Measurements from ENCODE around the gene NMT2.
A peak's percentile ranks its signal among the peaks of the same experiment; 100 is the strongest.

Gene NMT2

DNA sequence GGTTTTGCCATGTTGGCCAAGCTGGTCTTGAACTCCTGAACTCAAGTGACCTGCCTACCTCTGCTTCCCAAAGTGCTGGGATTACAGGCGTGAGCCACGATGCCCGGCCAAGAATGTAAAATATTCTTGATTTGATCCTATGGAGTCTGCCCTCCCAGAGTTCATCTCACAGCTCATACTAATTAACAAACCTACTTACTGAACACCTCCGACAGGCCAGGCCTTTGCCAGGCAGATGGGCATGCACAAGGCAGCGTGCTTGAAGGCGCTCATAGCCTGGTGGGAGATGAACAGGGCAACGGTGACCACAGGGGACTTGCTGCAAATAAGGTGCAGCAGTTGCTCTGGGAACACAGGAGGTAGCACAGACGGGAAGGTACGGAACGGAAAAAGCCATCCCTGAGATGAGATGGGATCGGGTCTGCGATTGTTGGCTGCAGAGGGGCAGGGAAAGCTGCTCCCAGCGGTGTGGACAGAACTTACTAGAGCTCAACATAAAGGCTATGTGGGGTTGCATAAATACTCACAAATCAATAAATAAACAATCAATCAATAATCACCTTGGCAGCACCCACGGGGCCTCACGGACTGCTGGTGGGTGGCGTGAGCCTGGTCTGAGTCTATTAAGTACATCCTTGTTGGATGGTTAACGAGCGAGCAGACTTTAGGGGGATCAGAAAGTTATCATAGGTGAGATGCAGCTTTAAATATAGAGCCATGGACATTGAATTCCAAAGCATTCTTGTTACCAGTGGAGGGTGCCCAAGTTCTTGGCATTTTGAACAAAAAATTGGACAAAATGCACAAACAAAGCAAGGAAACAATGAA is 84.6 kb downstream of the NMT2 start:
- no peak for TF ChIP-seq CTCF (IDR thresholded peaks at IDR 0.05; ENCODE audit: insufficient read depth, low read depth, low read length, missing control alignments)
- no peak for DNase-seq (ENCODE audit: low read depth)
- H3K4me3 ChIP-seq (ENCODE audit: low read depth, low read length), result no peak overlapping the region

DNA sequence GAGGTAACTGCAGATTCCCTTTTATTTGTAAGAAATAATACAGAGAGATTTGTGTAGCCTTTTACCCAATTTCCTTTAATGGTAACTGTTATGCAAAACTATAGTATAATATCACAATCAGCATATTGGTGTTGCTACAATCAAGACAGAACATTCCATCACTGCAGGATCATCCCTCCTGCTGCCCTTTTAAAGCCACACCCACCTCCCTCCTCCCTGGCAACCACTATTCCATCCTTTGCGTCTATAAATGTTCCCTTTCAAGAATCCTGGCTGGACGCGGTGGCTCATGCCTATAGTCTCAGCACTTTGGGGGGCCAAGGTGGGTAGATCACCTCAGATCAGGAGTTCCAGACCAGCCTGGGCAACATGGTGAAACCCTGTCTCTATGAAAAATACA is 93.1 kb downstream of the NMT2 start:
- no peak for TF ChIP-seq CTCF (IDR thresholded peaks at IDR 0.05; ENCODE audit: insufficient read depth, low read depth, low read length, missing control alignments)
- H3K4me3 ChIP-seq (ENCODE audit: low read depth, low read length), result no peak overlapping the region
- DNase-seq (ENCODE audit: low read depth), result no peak

DNA sequence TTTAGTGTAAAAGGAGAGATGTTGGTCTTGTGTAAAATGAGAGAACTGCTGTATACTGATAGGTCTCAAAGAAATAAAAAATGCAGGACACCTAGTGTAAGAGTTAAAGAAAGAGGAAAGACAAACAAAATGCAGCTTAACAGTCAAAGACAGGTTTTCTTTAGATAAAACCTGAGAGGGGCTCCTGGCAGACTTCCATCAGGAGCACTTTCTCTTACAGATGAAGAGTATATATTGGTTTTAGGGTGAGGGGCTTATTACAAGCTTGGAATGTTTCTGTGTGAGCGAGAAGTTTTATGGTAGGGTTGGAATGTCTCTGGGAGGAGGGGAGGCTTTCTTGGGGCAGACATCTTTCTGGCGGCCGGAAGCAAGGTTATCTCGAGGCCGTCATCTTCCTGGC is 96.1 kb downstream of the NMT2 start:
- no peak for TF ChIP-seq CTCF (IDR thresholded peaks at IDR 0.05; ENCODE audit: insufficient read depth, low read depth, low read length, missing control alignments)
- H3K4me3 ChIP-seq (ENCODE audit: low read depth, low read length), result no peak overlapping the region
- no peak for DNase-seq (ENCODE audit: low read depth)

DNA sequence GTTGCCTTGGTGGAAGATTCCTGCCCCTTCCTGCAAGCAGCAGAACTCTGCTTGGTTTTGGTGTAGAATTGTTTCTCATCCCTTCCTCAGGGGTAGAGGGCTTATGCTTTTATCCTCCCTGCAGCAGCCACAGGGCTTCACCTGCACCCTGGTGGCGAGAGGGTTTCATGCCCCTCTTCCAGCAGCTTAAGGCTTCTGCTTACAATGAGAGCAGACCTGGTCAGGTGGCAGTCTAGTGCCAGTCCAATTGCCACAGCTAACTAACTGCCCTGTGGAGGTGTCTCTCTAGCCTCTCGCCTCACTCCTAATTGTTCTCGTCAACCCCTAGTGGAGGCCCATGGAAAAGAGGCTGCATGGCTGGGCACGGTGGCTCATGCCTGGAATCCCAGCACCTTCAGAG is 99.3 kb downstream of the NMT2 start:
- no peak for TF ChIP-seq CTCF (IDR thresholded peaks at IDR 0.05; ENCODE audit: insufficient read depth, low read depth, low read length, missing control alignments)
- peak; percentile 19 for DNase-seq (ENCODE audit: low read depth)
- H3K4me3 ChIP-seq (ENCODE audit: low read depth, low read length), result no peak overlapping the region

DNA sequence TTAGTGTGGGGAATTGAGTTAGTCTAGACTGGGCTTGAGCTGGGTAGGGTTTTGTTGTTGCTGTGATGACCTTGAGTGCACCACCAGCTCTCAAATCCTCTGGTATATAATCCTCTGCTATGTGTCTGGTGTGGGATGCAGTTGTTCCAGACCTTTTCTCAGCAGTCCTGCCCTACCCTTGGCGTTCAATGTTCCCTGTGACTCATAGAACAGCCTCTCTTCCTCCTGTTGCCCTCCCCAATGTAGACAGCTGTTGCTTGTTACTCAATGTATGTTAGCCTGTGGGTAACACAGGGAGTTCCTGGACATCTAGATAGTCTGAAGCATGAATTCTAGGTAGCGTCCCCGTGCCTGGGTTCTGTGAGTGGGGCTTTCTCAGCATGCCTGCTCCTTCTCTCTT is 99.7 kb downstream of the NMT2 start:
- no peak for DNase-seq (ENCODE audit: low read depth)
- no peak for TF ChIP-seq CTCF (IDR thresholded peaks at IDR 0.05; ENCODE audit: insufficient read depth, low read depth, low read length, missing control alignments)
- H3K4me3 ChIP-seq (ENCODE audit: low read depth, low read length), result no peak overlapping the region

DNA sequence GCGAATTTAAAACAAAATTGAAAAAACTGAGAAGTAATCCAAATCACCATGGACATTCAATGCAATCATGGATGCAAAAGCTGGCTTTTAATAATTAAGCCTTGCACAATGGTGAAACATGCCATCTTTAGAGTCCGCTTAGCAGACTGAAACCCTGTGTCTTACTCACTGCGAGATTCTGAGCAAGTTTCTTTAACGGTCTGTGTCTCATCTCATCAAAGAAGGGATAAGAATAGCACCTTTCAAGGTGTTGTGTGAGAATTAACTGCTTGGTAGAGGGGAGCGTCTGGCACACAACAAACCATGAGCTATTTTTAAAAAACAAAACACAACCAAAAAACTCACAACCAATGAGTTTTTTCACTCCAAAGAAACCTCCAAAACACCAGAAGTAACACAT is 101.3 kb downstream of the NMT2 start:
- no peak for TF ChIP-seq CTCF (IDR thresholded peaks at IDR 0.05; ENCODE audit: insufficient read depth, low read depth, low read length, missing control alignments)
- no peak overlapping the region for H3K4me3 ChIP-seq (ENCODE audit: low read depth, low read length)
- DNase-seq (ENCODE audit: low read depth), result peak; percentile 71

DNA sequence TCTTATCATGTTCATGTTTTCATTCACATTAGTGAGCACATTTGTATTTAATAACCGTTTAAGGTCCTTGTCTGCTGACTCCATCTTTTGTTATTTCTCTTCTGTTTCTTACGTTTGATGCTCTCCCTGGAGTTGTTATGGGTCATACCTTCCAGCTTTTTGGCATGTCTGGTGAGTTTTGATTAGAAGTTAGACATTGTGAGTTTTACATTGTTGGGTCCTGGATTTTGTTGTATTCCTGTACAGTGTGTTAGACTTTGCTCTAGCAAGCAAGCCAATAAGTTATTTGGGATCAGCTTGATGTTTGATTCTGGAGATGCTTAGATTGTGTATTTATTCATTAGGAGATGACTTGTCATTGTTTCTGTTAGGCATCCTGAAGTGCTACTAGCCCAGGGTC is 107.9 kb downstream of the NMT2 start:
- no peak for TF ChIP-seq CTCF (IDR thresholded peaks at IDR 0.05; ENCODE audit: insufficient read depth, low read depth, low read length, missing control alignments)
- H3K4me3 ChIP-seq (ENCODE audit: low read depth, low read length), result no peak overlapping the region
- DNase-seq (ENCODE audit: low read depth), result no peak
